GM19452 (cell line): ENCODE results near the gene HDDC3.

Experiments used
- ATAC-seq: cut with Tn5 transposase; IDR thresholded peaks from one replicate; pipeline ENCODE4 v1.9.1; 2021; ENCODE audit not compliant: unreplicated experiment

HDDC3 gene

GRCh38 chr15:90892498-90893174 is 39.7 kb downstream of the HDDC3 start:
- ATAC-seq, result no peak

GRCh38 chr15:90892023-90892422 is 40.3 kb downstream of the HDDC3 start:
- ATAC-seq, result no peak

GRCh38 chr15:90891346-90891949 is 40.9 kb downstream of the HDDC3 start:
- ATAC-seq, result no peak

GRCh38 chr15:90890839-90891238 is 41.5 kb downstream of the HDDC3 start:
- ATAC-seq, result no peak

- ATAC-seq, result no peak
Observed at GRCh38 chr15:90889736-90890456, 42.5 kb downstream of the HDDC3 start.

- no peak for ATAC-seq
Observed at GRCh38 chr15:90889313-90889730, 43.0 kb downstream of the HDDC3 start.

GRCh38 chr15:90887037-90887481 is 45.3 kb downstream of the HDDC3 start:
- no peak for ATAC-seq

- ATAC-seq, result no peak
Observed at GRCh38 chr15:90886291-90886614, 46.1 kb downstream of the HDDC3 start.

GRCh38 chr15:90885432-90886290 is 46.7 kb downstream of the HDDC3 start:
- ATAC-seq, result peak; percentile 47

- ATAC-seq, result no peak
Observed at GRCh38 chr15:90884719-90885431, 47.5 kb downstream of the HDDC3 start.

GRCh38 chr15:90883976-90884718 is 48.2 kb downstream of the HDDC3 start, which contains the start of gene FES:
TSS of gene FES (plus strand) at chr15:90884504. CDS start at chr15:90885046, 542 bp downstream.
- ATAC-seq, result no peak

- ATAC-seq, result no peak
Observed at GRCh38 chr15:90883526-90883975, 48.8 kb downstream of the HDDC3 start.

GRCh38 chr15:90882781-90883525 is 49.4 kb downstream of the HDDC3 start:
- ATAC-seq, result no peak

- ATAC-seq, result no peak
Observed at GRCh38 chr15:90881978-90882721, 50.2 kb downstream of the HDDC3 start.

GRCh38 chr15:90881181-90881977 is 51.0 kb downstream of the HDDC3 start:
- no peak for ATAC-seq

GRCh38 chr15:90880381-90881145 is 51.8 kb downstream of the HDDC3 start:
- ATAC-seq, result no peak
